PC-3 (cell line): ENCODE measurements around the gene ARHGEF38.

Experiments
- EZH2 ChIP-seq: fragments of 300-600 bp; sonication (generic); IDR thresholded peaks from one replicate; pipeline ENCODE4 v1.6.1; 2017; ENCODE audit warnings: antibody characterized with exemption, mild to moderate bottlenecking, low read length; ENCODE audit not compliant: unreplicated experiment
- TF ChIP-seq, protein P1 (sequence below): fragments of 300-600 bp; sonication (generic); conservative IDR thresholded peaks from 2 replicates; pipeline ENCODE4 v1.5.1; 2017; ENCODE audit warnings: antibody characterized with exemption, low read depth, mild to moderate bottlenecking, low read length

DNA sequence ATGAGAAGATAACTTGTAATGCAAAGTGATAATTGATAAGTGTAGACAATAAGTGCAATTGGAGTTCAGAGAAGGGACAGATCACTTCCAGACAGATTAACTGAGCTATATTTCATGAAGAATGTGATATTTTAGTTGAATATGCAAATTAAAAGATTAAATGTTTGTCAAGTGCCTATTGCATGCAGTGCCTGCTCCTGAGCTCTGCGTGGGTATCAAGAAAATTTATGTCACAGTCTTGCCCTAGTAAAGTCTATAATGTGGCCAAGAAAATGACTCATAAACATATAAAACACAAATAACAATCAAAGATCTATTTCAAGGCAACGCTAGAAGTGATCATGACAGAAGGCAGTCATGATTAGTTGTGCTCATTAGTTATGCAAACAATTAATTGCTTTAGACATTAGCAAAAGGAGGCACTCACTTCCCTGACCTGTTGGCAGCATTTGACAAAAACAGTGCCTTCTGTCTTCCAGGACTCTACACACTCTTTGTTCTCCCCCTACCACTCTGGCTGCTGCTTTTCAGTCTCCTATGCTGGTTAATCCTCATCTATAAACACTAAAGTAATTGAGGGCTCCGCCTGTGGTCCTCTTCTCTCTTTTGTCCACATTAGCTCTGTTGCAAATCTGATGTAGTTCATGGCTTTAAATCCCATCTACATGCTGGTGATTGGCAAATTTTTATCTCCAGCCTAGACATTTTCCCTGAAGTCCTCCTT, 47.7 kb downstream of the ARHGEF38 start:
- TF ChIP-seq, protein P1, sequence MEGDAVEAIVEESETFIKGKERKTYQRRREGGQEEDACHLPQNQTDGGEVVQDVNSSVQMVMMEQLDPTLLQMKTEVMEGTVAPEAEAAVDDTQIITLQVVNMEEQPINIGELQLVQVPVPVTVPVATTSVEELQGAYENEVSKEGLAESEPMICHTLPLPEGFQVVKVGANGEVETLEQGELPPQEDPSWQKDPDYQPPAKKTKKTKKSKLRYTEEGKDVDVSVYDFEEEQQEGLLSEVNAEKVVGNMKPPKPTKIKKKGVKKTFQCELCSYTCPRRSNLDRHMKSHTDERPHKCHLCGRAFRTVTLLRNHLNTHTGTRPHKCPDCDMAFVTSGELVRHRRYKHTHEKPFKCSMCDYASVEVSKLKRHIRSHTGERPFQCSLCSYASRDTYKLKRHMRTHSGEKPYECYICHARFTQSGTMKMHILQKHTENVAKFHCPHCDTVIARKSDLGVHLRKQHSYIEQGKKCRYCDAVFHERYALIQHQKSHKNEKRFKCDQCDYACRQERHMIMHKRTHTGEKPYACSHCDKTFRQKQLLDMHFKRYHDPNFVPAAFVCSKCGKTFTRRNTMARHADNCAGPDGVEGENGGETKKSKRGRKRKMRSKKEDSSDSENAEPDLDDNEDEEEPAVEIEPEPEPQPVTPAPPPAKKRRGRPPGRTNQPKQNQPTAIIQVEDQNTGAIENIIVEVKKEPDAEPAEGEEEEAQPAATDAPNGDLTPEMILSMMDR = no peak
- no peak for TF ChIP-seq EZH2
